Cardiac muscle cell (in vitro differentiated cells and primary cell): ENCODE data around the gene GATA5. TPM values are rescaled to one million over a fixed set of nuclear protein-coding genes. Genes with fewer than 3 reads are reported as not detected.

ENCODE experiments used
- DNase-seq, 2 donors: peaks; one replicate each; pipeline versions ENCODE4 v3.0.0 to v3.0.0-alpha.2; 2010 to 2017; ENCODE audit warnings: low read depth in 1 of 2, low spot score in 1 of 2
- H3K27ac ChIP-seq: fragments of 200-600 bp; sonication (generic); 2 replicates; pipeline ENCODE4 v1.5.1; 2016
- H3K27me3 ChIP-seq: fragments of 200-600 bp; sonication (generic); 2 replicates; pipeline ENCODE4 v1.6.0; 2016; ENCODE audit warnings: control low read depth
- H3K36me3 ChIP-seq: fragments of 200-600 bp; sonication (generic); 2 replicates; pipeline ENCODE4 v1.5.1; 2016; ENCODE audit warnings: control low read depth
- H3K4me1 ChIP-seq: fragments of 200-600 bp; sonication (generic); 2 replicates; pipeline ENCODE4 v1.8.1; 2017; ENCODE audit warnings: low read depth, mild to moderate bottlenecking, mixed run types
- H3K4me3 ChIP-seq: fragments of 200-600 bp; sonication (generic); 2 replicates; pipeline ENCODE4 v1.5.1; 2016; ENCODE audit warnings: mild to moderate bottlenecking
- H3K9me3 ChIP-seq: fragments of 200-600 bp; sonication (generic); 2 replicates; pipeline ENCODE4 v1.5.1; 2017; ENCODE audit warnings: low read depth, mild to moderate bottlenecking, control low read depth
- CTCF ChIP-seq: IDR thresholded peaks from 2 replicates; pipeline ENCODE4 v1.5.1; 2012; ENCODE audit warnings: low read depth, mild to moderate bottlenecking, low read length
- polyA plus RNA-seq: library from polyadenylated mRNA; unstranded; fragments of >200 nt; fragmentation: Nextera tagmentation; extraction: Ambion mirVana; gene quantifications from 2 replicates; pipeline ENCODE4 v1.2.1, GENCODE V29; 2016
- total RNA-seq: library from RNA; depleted of rRNA; stranded (reverse); fragments of >200 nt; gene quantifications from 2 replicates; pipeline ENCODE4 v1.2.3, GENCODE V29; 2016

The GATA5 gene
- total RNA-seq (79.0 and 103 TPM in 2 replicates), polyA plus RNA-seq (66.8 and 96.5 TPM in 2 replicates)

- Histone ChIP-seq H3K36me3 (no peaks in the 10 kb centered on the region), H3K9me3 (no peaks in the 10 kb centered on the region), H3K4me1 (peaks cover 43% of the 10 kb centered on the region), H3K27ac (peak within 1 kb of the TSS; percentile 85), H3K27me3 (no peaks in the 10 kb centered on the region), H3K4me3 (peak within 1 kb of the TSS; percentile 63)
- DNase-seq: no peak
- TF ChIP-seq CTCF: no peak
Measured at GRCh38 chr20:62475772-62476055, at the start of gene GATA5. TSS of gene GATA5 (minus strand) at chr20:62475995. CDS start at chr20:62475521, 474 bp downstream.

- H3K4me1 ChIP-seq: peaks cover 46% of the 10 kb centered on the region
- DNase-seq: no peak
- no peaks in the 10 kb centered on the region for H3K9me3 ChIP-seq
- H3K36me3 ChIP-seq: no peaks in the 10 kb centered on the region
- H3K27me3 ChIP-seq: no peaks in the 10 kb centered on the region
- H3K4me3 ChIP-seq: no peak overlapping the region
- peak overlapping the region; percentile 88 for H3K27ac ChIP-seq
- no peak for TF ChIP-seq CTCF
Measured at GRCh38 chr20:62525014-62525413, 49.2 kb upstream of the GATA5 start.

- no peaks in the 10 kb centered on the region for H3K27me3 ChIP-seq
- peak overlapping the region; percentile 88 for H3K27ac ChIP-seq
- TF ChIP-seq CTCF: no peak
- peak; percentile 31 to 36 for DNase-seq
- H3K4me1 ChIP-seq: peaks cover 43% of the 10 kb centered on the region
- H3K9me3 ChIP-seq: no peaks in the 10 kb centered on the region
- H3K4me3 ChIP-seq: no peak overlapping the region
- H3K36me3 ChIP-seq: no peaks in the 10 kb centered on the region
Measured at GRCh38 chr20:62524505-62524911, 48.7 kb upstream of the GATA5 start.

- peak overlapping the region; percentile 88 for H3K27ac ChIP-seq
Measured at GRCh38 chr20:62523473-62524203, 47.8 kb upstream of the GATA5 start.

GRCh38 chr20:62522748-62523396 lies 47.1 kb upstream of the GATA5 start:
- Histone ChIP-seq H3K9me3 (no peaks in the 10 kb centered on the region), H3K27me3 (no peaks in the 10 kb centered on the region), H3K4me1 (peaks cover 40% of the 10 kb centered on the region), H3K4me3 (no peak overlapping the region), H3K36me3 (no peaks in the 10 kb centered on the region), H3K27ac (peak overlapping the region; percentile 88)
- no peak for TF ChIP-seq CTCF
- DNase-seq: peak in 1 of 2 donors; percentile 78

More at GRCh38 chr20:62523473-62524203, 47.8 kb upstream of the GATA5 start:
- no peak overlapping the region for H3K4me3 ChIP-seq
- H3K27me3 ChIP-seq: no peaks in the 10 kb centered on the region
- peaks cover 37% of the 10 kb centered on the region for H3K4me1 ChIP-seq
- H3K9me3 ChIP-seq: no peaks in the 10 kb centered on the region
- TF ChIP-seq CTCF: no peak
- no peak for DNase-seq
- H3K36me3 ChIP-seq: no peaks in the 10 kb centered on the region
